ENCODE measurements around the gene TMEM200C.

- TF ChIP-seq CTCF (IDR thresholded peaks at IDR 0.05 in 2 of 3, conservative IDR thresholded peaks at IDR 0.05 in 1 of 3; ENCODE audit: insufficient read depth in 2 of 3, low read depth in 1 of 3, low read length in 3 of 3): no peak
- TF ChIP-seq ARNT (IDR thresholded peaks at IDR 0.05): no peak
- no peak for TF ChIP-seq ZBTB7A (IDR thresholded peaks at IDR 0.05; ENCODE audit: borderline replicate concordance, control insufficient read depth, low read depth, low read length)
- TF ChIP-seq JUND (IDR thresholded peaks at IDR 0.05; ENCODE audit: borderline replicate concordance, low read depth, low read length): no peak
- no peak for TF ChIP-seq JUND (tag; IDR thresholded peaks at IDR 0.05; ENCODE audit: borderline replicate concordance, low read depth, low read length)
- no peak for TF ChIP-seq ZNF121 (CRISPR knock-in tag; conservative IDR thresholded peaks at IDR 0.05)
- no peak for TF ChIP-seq FUS (optimal IDR thresholded peaks at IDR 0.05; ENCODE audit: low read depth, low read length)
- no peak for TF ChIP-seq CBFB (CRISPR knock-in tag; IDR thresholded peaks at IDR 0.05)
- TF ChIP-seq CHCHD3 (CRISPR knock-in tag; IDR thresholded peaks at IDR 0.05): no peak
- TF ChIP-seq RBM39 (optimal IDR thresholded peaks at IDR 0.05; ENCODE audit: low read depth, low read length): no peak
- no peak for TF ChIP-seq U2AF1 (optimal IDR thresholded peaks at IDR 0.05; ENCODE audit: low read depth, low read length)
- TF ChIP-seq HDAC2 (IDR thresholded peaks at IDR 0.05): no peak
- TF ChIP-seq REST (IDR thresholded peaks at IDR 0.05; ENCODE audit: borderline replicate concordance): no peak
- no peak for TF ChIP-seq REST (CRISPR knock-in tag; IDR thresholded peaks at IDR 0.05; ENCODE audit: low read depth)
- no peak for TF ChIP-seq USF2 (CRISPR knock-in tag; IDR thresholded peaks at IDR 0.05)
- TF ChIP-seq POLR2A (conservative IDR thresholded peaks at IDR 0.05): no peak
These were observed 18.4 kb downstream of the TMEM200C start for GRCh38 chr18:5876891-5877290.
